WERI-Rb-1 (cell line): ENCODE results near the gene ACHE.

Experiments
- DNase-seq: peaks from one replicate; pipeline ENCODE4 v3.0.0-alpha.2; 2020
- H3K27ac ChIP-seq: fragments of 250-450 bp; sonication (Bioruptor Pico); 2 replicates; pipeline ENCODE4 v1.5.1; 2020; ENCODE audit warnings: mild to moderate bottlenecking, moderate library complexity
- H3K27me3 ChIP-seq: fragments of 250-450 bp; sonication (Bioruptor Pico); 2 replicates; pipeline ENCODE4 v1.5.1; 2021; ENCODE audit warnings: mild to moderate bottlenecking, low read depth, moderate library complexity; ENCODE audit not compliant: insufficient read depth, severe bottlenecking
- H3K36me3 ChIP-seq: fragments of 250-450 bp; sonication (Bioruptor Pico); 2 replicates; pipeline ENCODE4 v1.5.1; 2020; ENCODE audit warnings: mild to moderate bottlenecking, moderate library complexity
- H3K4me3 ChIP-seq: 2 replicates; pipeline ENCODE4 v1.5.1; 2011; ENCODE audit warnings: low read depth, mild to moderate bottlenecking, control low read depth, low read length
- H3K9me3 ChIP-seq: fragments of 250-450 bp; sonication (Bioruptor Pico); 2 replicates; pipeline ENCODE4 v1.5.1; 2021; ENCODE audit warnings: mild to moderate bottlenecking, moderate library complexity; ENCODE audit not compliant: severe bottlenecking
- CTCF ChIP-seq: IDR thresholded peaks from 2 replicates; pipeline ENCODE4 v1.5.1; 2011; ENCODE audit warnings: low read depth, mild to moderate bottlenecking, control low read depth, inconsistent platforms, low read length

The ACHE gene

GRCh38 chr7:100874577-100875355 is 20.9 kb downstream of the ACHE start, which contains the start of gene SRRT:
Gene SRRT, plus strand, starts transcription at chr7:100875103. Its CDS starts 488 bp downstream, at chr7:100875591.
- Histone ChIP-seq H3K36me3 (peaks cover 45% of the 10 kb centered on the region), H3K27me3 (no peaks in the 10 kb centered on the region), H3K9me3 (no peaks in the 10 kb centered on the region), H3K4me3 (peak within 1 kb of the TSS; percentile 76), H3K27ac (peak within 1 kb of the TSS; percentile 99)
- peak; percentile 98 for DNase-seq
- no peak for TF ChIP-seq CTCF

- H3K27ac ChIP-seq: peak overlapping the region; percentile 99
- peak overlapping the region; percentile 76 for H3K4me3 ChIP-seq
- no peak for TF ChIP-seq CTCF
- H3K27me3 ChIP-seq: no peaks in the 10 kb centered on the region
- DNase-seq: no peak
- H3K36me3 ChIP-seq: peaks cover 43% of the 10 kb centered on the region
- H3K9me3 ChIP-seq: no peaks in the 10 kb centered on the region
Measured at GRCh38 chr7:100874300-100874576, 21.4 kb downstream of the ACHE start.

- Histone ChIP-seq H3K9me3 (no peaks in the 10 kb centered on the region), H3K27ac (peak overlapping the region; percentile 99), H3K4me3 (peak overlapping the region; percentile 76), H3K36me3 (peaks cover 38% of the 10 kb centered on the region), H3K27me3 (no peaks in the 10 kb centered on the region)
- no peak for DNase-seq
- no peak for TF ChIP-seq CTCF
Measured at GRCh38 chr7:100873599-100874299, 21.9 kb downstream of the ACHE start.

DNA sequence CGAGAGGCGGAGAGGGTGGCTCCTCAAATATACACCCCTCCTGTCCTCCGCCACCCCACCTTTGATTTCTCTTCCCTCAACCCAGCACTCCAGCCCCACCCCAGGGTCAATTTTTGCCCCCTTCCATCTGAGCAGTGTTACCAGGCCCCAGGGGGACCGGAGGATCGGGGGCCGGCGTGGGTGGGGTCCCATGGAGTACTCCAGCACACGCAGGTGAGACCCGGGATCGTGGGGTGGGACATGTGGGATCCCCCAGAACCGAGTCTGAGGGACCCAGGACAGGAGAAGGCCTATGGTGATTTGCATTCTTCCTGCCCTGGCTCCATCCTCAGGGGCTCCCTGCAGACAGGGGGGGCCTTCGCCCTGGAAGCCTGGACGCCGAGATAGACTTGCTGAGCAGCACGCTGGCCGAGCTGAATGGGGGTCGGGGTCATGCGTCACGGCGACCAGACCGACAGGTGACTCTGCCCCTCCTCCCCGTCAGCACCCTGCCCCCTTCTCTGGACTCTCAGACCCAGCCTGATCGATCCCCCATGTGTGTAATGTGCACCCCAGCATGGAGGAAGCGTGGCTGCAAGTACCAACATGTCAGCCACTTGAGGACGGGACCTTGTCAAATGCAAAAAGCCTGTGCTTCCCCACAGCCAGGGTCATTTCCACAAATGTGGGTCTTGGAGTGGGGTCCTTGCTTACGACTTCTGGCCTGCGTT is 27.8 kb downstream of the ACHE start:
- H3K9me3 ChIP-seq: no peaks in the 10 kb centered on the region
- H3K4me3 ChIP-seq: no peak overlapping the region
- H3K27ac ChIP-seq: no peak overlapping the region
- H3K27me3 ChIP-seq: no peaks in the 10 kb centered on the region
- no peak for TF ChIP-seq CTCF
- DNase-seq: no peak
- H3K36me3 ChIP-seq: no peaks in the 10 kb centered on the region

GRCh38 chr7:100867040-100867775 is 28.5 kb downstream of the ACHE start, which contains the start of gene TRIP6:
Gene TRIP6, plus strand, starts transcription at chr7:100867387. Its CDS starts 111 bp downstream, at chr7:100867498.
- Histone ChIP-seq H3K9me3 (no peaks in the 10 kb centered on the region), H3K36me3 (no peaks in the 10 kb centered on the region), H3K4me3 (no peak within 1 kb of the TSS), H3K27ac (no peak within 1 kb of the TSS), H3K27me3 (no peaks in the 10 kb centered on the region)
- TF ChIP-seq CTCF: no peak
- DNase-seq: no peak
